ENCODE measurements around the gene ENPEP. TPM values are rescaled to one million over a fixed set of nuclear protein-coding genes. Genes with fewer than 3 reads are reported as not detected.

The ENPEP gene
- total RNA-seq, 1 donor from 2014 or later = 4.6 TPM

DNA sequence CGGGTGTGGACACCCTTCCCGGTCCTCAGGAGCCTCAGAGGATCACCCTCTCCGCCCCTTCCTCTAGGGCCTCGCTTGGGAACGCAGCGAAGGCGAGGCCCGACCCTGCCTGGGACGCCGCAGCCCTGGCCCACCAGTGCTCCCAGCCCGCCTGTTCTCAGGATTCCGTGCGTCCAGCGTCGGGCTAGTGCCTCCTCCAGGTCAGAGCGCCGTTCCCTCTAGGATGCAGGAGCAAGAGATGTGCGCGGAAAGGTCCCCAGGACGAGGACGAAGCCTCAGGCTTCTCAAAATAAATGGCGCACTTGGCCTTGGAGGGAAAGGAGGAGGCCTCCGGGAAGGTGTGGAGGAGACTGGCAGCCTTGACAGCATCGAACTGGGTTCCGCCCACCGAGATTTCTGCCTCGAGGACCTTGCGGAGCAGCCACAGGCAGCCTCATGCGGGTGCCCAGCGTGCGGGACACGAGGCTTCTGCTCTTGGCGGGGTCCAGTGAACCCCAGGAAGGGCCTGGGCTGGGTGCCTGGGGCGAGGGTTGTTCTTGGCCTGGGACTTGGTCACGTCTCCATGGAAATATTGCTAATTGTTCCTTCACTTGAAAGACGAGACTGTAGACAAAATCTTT, 111.8 kb downstream of the ENPEP start:
- TF ChIP-seq, protein P1, sequence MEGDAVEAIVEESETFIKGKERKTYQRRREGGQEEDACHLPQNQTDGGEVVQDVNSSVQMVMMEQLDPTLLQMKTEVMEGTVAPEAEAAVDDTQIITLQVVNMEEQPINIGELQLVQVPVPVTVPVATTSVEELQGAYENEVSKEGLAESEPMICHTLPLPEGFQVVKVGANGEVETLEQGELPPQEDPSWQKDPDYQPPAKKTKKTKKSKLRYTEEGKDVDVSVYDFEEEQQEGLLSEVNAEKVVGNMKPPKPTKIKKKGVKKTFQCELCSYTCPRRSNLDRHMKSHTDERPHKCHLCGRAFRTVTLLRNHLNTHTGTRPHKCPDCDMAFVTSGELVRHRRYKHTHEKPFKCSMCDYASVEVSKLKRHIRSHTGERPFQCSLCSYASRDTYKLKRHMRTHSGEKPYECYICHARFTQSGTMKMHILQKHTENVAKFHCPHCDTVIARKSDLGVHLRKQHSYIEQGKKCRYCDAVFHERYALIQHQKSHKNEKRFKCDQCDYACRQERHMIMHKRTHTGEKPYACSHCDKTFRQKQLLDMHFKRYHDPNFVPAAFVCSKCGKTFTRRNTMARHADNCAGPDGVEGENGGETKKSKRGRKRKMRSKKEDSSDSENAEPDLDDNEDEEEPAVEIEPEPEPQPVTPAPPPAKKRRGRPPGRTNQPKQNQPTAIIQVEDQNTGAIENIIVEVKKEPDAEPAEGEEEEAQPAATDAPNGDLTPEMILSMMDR (IDR thresholded peaks at IDR 0.05; ENCODE audit: insufficient read depth, low read length, poor library complexity, severe bottlenecking) = no peak
- Histone ChIP-seq H3K36me3 (ENCODE audit: control insufficient read depth, insufficient read depth, low read length) (no peaks in the 10 kb centered on the region), H3K27me3 (ENCODE audit: control insufficient read depth, insufficient read depth, low read length) (no peaks in the 10 kb centered on the region), H3K4me3 (ENCODE audit: low read depth, low read length) (no peak overlapping the region)
- no peak for DNase-seq (ENCODE audit: low read depth)

DNA sequence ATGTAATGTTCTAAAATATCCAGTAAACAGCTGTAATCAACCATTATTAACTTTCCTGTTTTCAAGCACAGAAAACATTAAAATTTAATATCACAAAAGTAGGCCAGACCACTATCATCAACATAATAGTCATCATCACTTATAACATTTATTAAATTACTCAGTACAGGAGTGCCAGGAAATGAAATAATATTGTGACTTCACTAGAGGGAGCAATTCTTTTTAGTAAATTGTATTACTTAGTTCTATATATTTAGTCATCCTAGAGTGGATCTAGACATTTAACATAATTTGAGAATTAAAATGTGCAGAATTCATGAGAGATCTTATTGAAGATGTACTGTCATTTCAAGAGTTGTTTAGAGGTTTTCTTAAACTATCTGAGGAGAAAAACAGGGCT, 113.3 kb downstream of the ENPEP start:
- no peak overlapping the region for H3K4me3 ChIP-seq (ENCODE audit: low read depth, low read length)
- DNase-seq (ENCODE audit: low read depth) = no peak
- no peaks in the 10 kb centered on the region for H3K36me3 ChIP-seq (ENCODE audit: control insufficient read depth, insufficient read depth, low read length)
- no peaks in the 10 kb centered on the region for H3K27me3 ChIP-seq (ENCODE audit: control insufficient read depth, insufficient read depth, low read length)
- TF ChIP-seq, protein P1 (IDR thresholded peaks at IDR 0.05; ENCODE audit: insufficient read depth, low read length, poor library complexity, severe bottlenecking) = peak; percentile 12

DNA sequence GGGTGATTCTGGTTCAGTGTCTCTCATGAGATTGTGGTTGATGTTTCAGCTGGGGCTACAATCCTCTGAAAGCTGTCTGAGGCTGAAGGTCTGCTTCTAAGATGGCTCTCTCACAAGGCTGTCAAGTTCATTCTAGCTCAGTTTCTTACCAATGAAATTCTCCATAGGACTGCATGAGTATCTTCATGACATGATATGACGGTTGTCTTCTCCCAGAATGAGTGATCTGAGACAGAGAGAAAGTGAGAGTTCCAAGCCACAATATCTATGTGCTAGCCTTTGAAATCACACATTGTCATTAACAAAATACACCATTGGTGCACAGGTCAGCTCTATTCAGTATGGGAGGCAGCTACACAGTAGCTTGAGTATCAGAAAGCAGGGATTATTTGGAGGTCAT, 119.6 kb downstream of the ENPEP start:
- TF ChIP-seq, protein P1 (IDR thresholded peaks at IDR 0.05; ENCODE audit: insufficient read depth, low read length, poor library complexity, severe bottlenecking) = no peak
- H3K4me3 ChIP-seq (ENCODE audit: low read depth, low read length) = no peak overlapping the region
- no peaks in the 10 kb centered on the region for H3K36me3 ChIP-seq (ENCODE audit: control insufficient read depth, insufficient read depth, low read length)
- no peak for DNase-seq (ENCODE audit: low read depth)
- H3K27me3 ChIP-seq (ENCODE audit: control insufficient read depth, insufficient read depth, low read length) = no peaks in the 10 kb centered on the region

DNA sequence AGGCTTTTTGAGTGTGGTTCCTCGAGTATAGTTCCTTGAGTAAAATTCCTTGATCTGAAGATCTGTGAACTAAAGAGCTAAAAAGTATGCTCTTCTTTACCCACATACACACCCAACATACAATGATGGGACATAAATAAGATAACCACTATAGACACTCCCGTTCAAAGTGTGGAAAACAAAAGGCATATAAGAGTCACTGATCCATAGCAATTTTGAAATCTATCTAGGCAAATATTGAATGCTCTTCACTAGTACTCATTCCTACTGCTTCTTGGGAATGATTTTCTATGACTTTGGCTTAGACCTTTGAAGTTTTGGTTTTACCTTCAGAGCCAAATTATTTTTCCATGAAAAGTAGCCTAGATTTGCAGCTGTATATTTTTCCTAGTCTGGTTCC, 120.5 kb downstream of the ENPEP start:
- Histone ChIP-seq H3K4me3 (ENCODE audit: low read depth, low read length) (no peak overlapping the region), H3K27me3 (ENCODE audit: control insufficient read depth, insufficient read depth, low read length) (no peaks in the 10 kb centered on the region), H3K36me3 (ENCODE audit: control insufficient read depth, insufficient read depth, low read length) (no peaks in the 10 kb centered on the region)
- DNase-seq (ENCODE audit: low read depth) = no peak
- TF ChIP-seq, protein P1 (IDR thresholded peaks at IDR 0.05; ENCODE audit: insufficient read depth, low read length, poor library complexity, severe bottlenecking) = no peak

DNA sequence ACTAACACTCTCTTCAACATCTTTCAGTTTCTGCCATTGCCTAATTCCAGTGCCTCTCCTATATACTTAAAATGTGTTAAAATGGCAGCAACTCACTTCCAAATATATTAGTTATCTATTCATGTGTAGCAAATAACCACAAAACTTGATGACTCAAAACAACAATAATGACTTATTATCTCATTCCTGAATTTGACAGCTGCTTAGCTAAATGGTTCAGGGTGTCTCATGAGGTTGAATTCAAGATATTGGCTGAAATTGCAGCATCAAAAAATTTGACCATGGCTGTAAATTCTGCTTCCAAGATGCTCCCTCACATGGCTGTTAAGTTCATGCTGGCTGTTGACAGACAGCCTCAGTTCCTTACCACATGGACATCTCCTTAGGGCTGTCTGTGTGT, 121.6 kb downstream of the ENPEP start:
- DNase-seq (ENCODE audit: low read depth) = no peak
- Histone ChIP-seq H3K27me3 (ENCODE audit: control insufficient read depth, insufficient read depth, low read length) (no peaks in the 10 kb centered on the region), H3K4me3 (ENCODE audit: low read depth, low read length) (no peak overlapping the region), H3K36me3 (ENCODE audit: control insufficient read depth, insufficient read depth, low read length) (no peaks in the 10 kb centered on the region)
- TF ChIP-seq, protein P1 (IDR thresholded peaks at IDR 0.05; ENCODE audit: insufficient read depth, low read length, poor library complexity, severe bottlenecking) = no peak

DNA sequence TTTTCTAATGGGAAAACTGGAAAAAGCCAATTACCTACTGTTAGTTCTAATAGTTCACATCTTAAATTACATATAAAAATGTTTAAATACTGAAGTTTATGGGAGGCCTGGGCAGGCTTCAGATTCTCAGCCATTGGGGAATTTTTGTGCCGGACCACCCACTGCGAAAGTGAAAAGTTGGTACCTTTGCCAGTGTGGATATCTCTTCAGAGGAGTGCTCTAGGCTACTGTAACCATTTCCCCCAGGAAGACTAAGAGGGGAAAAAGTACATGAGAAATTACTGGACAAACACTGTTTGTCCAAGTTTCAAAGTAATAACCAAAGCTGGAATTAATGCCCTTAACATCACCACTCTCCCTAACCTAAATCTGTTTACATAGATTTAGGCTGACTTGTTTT, 126.1 kb downstream of the ENPEP start:
- TF ChIP-seq, protein P1 (IDR thresholded peaks at IDR 0.05; ENCODE audit: insufficient read depth, low read length, poor library complexity, severe bottlenecking) = no peak

More for the DNA sequence above, 126.1 kb downstream of the ENPEP start:
- Histone ChIP-seq H3K27me3 (ENCODE audit: control insufficient read depth, insufficient read depth, low read length) (no peaks in the 10 kb centered on the region), H3K4me3 (ENCODE audit: low read depth, low read length) (no peak overlapping the region), H3K36me3 (ENCODE audit: control insufficient read depth, insufficient read depth, low read length) (no peaks in the 10 kb centered on the region)
- DNase-seq (ENCODE audit: low read depth) = no peak
